ENCODE data around the gene OR52H1. TPM values are rescaled to one million over a fixed set of nuclear protein-coding genes. Genes with fewer than 3 reads are reported as not detected.

The OR52H1 gene
- total RNA-seq, 1 donor from 2014 or later, result 0.52 TPM

Other genes with a start within 250 kb of the OR52H1 start
- gene OR51B4, start 246.6 kb downstream of the OR52H1 start, total RNA-seq, result 0.52 TPM
- not detected for gene OR51B2, start 224.2 kb downstream of the OR52H1 start, total RNA-seq
- gene OR51B5, start 205.0 kb downstream of the OR52H1 start, total RNA-seq, result 0.52 TPM
- gene OR51B6, start 197.0 kb downstream of the OR52H1 start, total RNA-seq, result not detected
- gene OR51M1, start 164.7 kb downstream of the OR52H1 start, total RNA-seq, result not detected
- gene OR51Q1, start 126.4 kb downstream of the OR52H1 start, total RNA-seq, result not detected
- gene OR51I1, start 107.0 kb downstream of the OR52H1 start, total RNA-seq, result 0.52 TPM
- gene OR51I2, start 99.2 kb downstream of the OR52H1 start, total RNA-seq, result not detected
- not detected for gene OR52D1, start 59.9 kb downstream of the OR52H1 start, total RNA-seq
- 0.52 TPM for gene UBQLN3, start 38.6 kb downstream of the OR52H1 start, total RNA-seq
- gene UBQLNL, start 31.8 kb downstream of the OR52H1 start, total RNA-seq, result under 0.01 TPM
- gene OR52B6, start 32.3 kb upstream of the OR52H1 start, total RNA-seq, result not detected
- gene TRIM6, start 48.1 kb upstream of the OR52H1 start, total RNA-seq, result 1.6 TPM
- 6.8 TPM for gene TRIM34, start 76.5 kb upstream of the OR52H1 start, total RNA-seq
- 12.5 TPM for gene TRIM5, start 136.5 kb upstream of the OR52H1 start, total RNA-seq
- gene TRIM22, start 141.2 kb upstream of the OR52H1 start, total RNA-seq, result 13.0 TPM
- gene OR56B1, start 187.9 kb upstream of the OR52H1 start, total RNA-seq, result not detected
- not detected for gene OR52N4, start 205.7 kb upstream of the OR52H1 start, total RNA-seq
- gene OR52N5, start 234.8 kb upstream of the OR52H1 start, total RNA-seq, result not detected
- not detected for gene OR52N1, start 242.7 kb upstream of the OR52H1 start, total RNA-seq

Data from skeletal muscle tissue (tissue), 1 donor.